ENCODE data around the gene SCML1. TPM values are rescaled to one million over a fixed set of nuclear protein-coding genes. Genes with fewer than 3 reads are reported as not detected.

The SCML1 gene
- total and polyA plus RNA-seq, 8 donors, result 7.7 to 25.7 (median 21.1) TPM

- ATAC-seq, result no peak
Observed at GRCh38 chrX:17750436-17750835, 13.1 kb downstream of the SCML1 start.

GRCh38 chrX:17758382-17758781 lies 21.1 kb downstream of the SCML1 start:
- Histone ChIP-seq H3K36me3 (no peaks in the 10 kb centered on the region), H3K4me1 (no peaks in the 10 kb centered on the region), H3K9me3 (no peaks in the 10 kb centered on the region), H3K4me3 (no peak overlapping the region), H3K27ac (no peak overlapping the region), H3K27me3 (no peaks in the 10 kb centered on the region)
- DNase-seq (no peak), ATAC-seq (no peak)
- intact Hi-C loops (cut with DNase I), result no loop called here
- TF ChIP-seq CTCF (IDR thresholded peaks at IDR 0.05), result no peak

More at GRCh38 chrX:17750436-17750835, 13.1 kb downstream of the SCML1 start:
- Histone ChIP-seq H3K9me3 (no peaks in the 10 kb centered on the region), H3K36me3 (peaks cover 0 to 16% of the 10 kb centered on the region in 2 donors), H3K4me1 (no peaks in the 10 kb centered on the region), H3K4me3 (no peak overlapping the region), H3K27ac (no peak overlapping the region), H3K27me3 (no peaks in the 10 kb centered on the region)
- intact Hi-C loops (cut with DNase I), result no loop called here
- no peak for DNase-seq
- TF ChIP-seq CTCF (IDR thresholded peaks at IDR 0.05), result no peak

GRCh38 chrX:17759990-17760389 lies 22.7 kb downstream of the SCML1 start:
- no peak overlapping the region for H3K4me3 ChIP-seq
- no peaks in the 10 kb centered on the region for H3K9me3 ChIP-seq
- DNase-seq, result no peak
- no peak for TF ChIP-seq CTCF (IDR thresholded peaks at IDR 0.05)
- H3K36me3 ChIP-seq, result no peaks in the 10 kb centered on the region
- no peak overlapping the region for H3K27ac ChIP-seq
- H3K4me1 ChIP-seq, result no peaks in the 10 kb centered on the region
- ATAC-seq, result no peak
- H3K27me3 ChIP-seq, result no peaks in the 10 kb centered on the region
- intact Hi-C loops (cut with DNase I), result no loop called here

GRCh38 chrX:17767734-17768133 lies 30.4 kb downstream of the SCML1 start:
- ATAC-seq, result no peak
- Histone ChIP-seq H3K4me1 (no peaks in the 10 kb centered on the region), H3K27ac (no peak overlapping the region), H3K4me3 (no peak overlapping the region), H3K9me3 (no peaks in the 10 kb centered on the region), H3K36me3 (no peaks in the 10 kb centered on the region), H3K27me3 (no peaks in the 10 kb centered on the region)
- no peak for DNase-seq
- intact Hi-C loops (cut with DNase I), result no loop called here
- no peak for TF ChIP-seq CTCF (IDR thresholded peaks at IDR 0.05)

- no peaks in the 10 kb centered on the region for H3K9me3 ChIP-seq
- no peak overlapping the region for H3K4me3 ChIP-seq
- H3K4me1 ChIP-seq, result no peaks in the 10 kb centered on the region
- DNase-seq (no peak), ATAC-seq (no peak)
- H3K27ac ChIP-seq, result no peak overlapping the region
- no peaks in the 10 kb centered on the region for H3K27me3 ChIP-seq
- intact Hi-C loops (cut with DNase I), result no loop called here
- no peaks in the 10 kb centered on the region for H3K36me3 ChIP-seq
- no peak for TF ChIP-seq CTCF (IDR thresholded peaks at IDR 0.05)
Observed at GRCh38 chrX:17768997-17769396, 31.7 kb downstream of the SCML1 start.

All from left lung (tissue), 10 donors.